ENCODE results near the gene ASS1.

Gene ASS1

DNA sequence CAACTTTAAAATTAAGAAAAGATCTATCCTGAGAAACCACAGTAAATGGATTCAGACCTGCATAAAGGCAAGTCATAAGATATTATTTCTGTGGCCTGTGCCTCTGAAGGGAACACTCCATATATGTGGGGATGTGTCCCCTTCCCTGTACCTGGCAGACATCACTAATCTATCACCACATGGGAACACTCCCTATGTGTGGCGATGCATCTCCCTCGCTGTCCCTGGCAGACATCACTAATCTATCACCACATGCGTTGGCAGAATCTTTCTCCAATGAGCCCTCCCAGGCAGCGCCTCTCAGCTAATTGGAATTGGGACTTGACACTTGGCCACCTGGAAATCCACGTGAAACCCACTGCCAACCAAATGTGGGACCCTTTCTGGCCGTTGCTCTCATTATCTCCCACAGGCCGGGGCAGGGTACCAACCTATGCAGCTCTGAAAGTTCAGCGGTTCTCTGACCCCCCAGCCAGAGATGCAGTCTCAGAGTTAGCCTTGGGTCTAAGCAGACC is 25.2 kb upstream of the ASS1 start:
- no peak for DNase-seq (ENCODE audit: low read depth)

DNA sequence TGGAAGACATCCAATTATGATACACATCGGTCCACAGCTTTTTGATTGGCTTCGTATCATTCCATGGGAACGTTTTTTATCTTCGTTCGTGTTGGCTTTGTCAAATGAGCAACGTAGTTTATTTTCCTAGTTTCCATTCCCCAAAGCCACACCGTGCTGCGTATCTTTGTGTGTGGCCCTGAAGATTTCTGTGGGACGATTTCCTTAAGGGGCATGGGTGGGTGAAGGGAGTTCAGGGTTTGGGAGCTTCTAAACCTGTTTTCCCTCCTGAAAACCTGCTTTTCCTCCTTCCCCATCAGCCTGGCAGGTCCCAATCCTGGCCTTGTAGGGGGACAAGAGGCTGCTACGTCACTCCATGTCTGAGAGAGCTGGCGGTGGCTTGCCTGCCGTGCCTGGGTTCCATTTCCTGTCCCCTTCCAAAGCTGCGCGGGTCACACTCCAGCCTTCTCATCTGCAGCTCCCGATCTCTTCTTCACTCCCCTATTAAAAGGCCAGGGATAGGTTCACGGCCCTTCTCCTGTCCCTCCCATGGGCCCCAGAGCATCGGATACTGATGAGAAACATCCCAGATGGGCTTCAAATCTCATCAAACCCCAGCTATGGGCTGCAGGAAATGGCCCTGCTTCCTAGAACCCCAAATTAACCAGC is 23.5 kb upstream of the ASS1 start:
- DNase-seq (ENCODE audit: low read depth) = no peak

DNA sequence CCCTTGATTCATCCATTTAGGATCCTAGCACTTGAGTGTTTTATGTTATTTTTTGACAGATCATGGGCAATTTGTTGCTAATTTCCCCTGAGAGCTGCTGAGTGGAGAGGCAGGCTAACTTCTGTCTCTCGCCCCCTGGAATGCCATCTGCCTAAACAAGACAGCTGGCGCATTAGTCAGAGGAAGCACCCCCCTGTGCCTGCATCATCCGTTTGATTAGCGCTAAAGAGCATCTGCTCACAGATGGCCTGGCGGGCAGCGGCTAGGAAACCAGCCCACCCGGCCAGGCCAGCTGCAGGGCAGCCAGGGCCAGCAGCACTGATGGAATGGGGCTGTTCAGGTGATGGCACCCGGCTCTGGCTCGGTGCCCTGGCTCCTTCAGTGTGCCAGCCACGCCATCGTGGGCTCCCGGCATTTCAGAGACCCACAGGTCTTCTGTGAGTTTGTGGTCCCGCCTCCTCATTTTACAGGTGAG is 22.9 kb upstream of the ASS1 start:
- no peak for DNase-seq (ENCODE audit: low read depth)

DNA sequence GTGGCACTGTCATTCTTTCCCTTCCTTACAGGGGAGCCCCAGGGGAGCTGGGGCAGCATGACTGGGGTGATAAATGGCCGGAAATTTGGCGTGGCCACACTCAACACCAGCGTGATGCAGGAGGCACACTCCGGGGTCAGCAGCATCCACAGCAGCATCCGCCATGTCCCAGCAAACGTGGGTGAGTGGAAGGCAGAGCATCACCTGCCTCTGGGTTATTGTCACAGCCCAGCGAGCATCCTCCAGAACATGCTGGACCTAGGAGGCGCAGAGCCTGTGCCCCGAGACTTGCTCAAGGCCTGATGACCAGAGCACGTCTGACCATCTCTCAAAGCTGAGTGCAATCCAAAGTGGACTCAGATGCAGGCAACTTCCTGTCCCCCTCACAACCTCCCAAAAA is 22.2 kb upstream of the ASS1 start:
- no peak for DNase-seq (ENCODE audit: low read depth)

DNA sequence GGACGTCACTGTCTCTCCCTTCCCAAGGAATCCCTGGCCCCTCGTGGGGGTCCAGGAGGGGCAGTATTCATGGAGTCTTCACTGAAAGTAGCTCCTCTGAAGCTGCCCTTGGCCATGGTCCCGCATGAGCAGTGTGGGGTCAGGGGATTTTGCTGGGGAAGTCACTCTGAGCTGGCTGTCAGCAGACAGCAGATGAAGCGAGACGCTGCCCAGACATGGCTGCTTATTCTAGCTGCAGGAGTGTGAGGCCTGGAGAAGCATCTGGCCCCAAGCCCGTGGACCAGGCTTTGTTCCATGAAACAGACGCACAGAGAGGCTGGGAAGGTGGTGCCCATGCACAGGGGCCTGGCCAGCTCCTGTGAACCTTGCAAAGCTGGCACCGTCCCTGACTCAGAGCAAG is 21.5 kb upstream of the ASS1 start:
- no peak for DNase-seq (ENCODE audit: low read depth)

DNA sequence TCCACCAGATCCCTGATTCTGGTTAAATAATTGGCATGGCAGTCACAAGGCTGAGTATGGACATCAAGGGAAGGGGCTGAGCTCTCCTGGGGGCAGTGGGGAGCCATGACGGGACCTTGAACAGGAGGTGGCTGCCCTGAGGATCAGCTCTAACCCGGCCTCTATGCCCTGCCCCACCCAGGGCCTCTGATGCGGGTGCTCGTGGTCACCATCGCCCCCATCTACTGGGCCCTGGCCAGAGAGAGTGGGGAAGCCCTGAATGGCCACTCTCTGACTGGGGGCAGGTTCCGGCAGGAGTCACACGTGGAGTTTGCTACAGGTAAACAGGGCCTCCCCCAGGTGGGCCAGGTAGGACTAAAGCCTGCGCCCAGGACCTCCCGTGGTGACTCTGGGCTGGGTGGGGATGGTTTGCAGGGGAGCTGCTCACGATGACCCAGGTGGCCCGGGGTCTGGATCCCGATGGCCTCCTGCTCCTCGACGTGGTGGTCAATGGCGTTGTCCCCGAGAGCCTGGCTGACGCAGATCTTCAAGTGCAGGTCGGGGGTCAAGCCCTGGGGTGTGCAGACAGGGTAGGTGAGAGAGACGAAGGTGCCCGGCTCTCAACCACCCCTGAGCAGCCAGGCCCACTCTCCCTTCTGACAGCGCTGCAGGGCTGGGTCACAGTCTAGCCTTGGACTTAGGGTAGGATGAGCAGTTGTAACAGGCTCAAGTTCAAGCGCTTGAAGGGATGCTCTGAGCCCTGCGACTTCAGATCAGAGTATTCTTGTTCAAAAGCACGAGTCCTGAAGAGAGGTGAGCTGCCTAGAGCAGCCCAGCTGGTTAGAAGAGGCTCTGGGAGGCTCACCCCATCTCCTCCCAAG is 19.9 kb upstream of the ASS1 start:
- no peak for DNase-seq (ENCODE audit: low read depth)

DNA sequence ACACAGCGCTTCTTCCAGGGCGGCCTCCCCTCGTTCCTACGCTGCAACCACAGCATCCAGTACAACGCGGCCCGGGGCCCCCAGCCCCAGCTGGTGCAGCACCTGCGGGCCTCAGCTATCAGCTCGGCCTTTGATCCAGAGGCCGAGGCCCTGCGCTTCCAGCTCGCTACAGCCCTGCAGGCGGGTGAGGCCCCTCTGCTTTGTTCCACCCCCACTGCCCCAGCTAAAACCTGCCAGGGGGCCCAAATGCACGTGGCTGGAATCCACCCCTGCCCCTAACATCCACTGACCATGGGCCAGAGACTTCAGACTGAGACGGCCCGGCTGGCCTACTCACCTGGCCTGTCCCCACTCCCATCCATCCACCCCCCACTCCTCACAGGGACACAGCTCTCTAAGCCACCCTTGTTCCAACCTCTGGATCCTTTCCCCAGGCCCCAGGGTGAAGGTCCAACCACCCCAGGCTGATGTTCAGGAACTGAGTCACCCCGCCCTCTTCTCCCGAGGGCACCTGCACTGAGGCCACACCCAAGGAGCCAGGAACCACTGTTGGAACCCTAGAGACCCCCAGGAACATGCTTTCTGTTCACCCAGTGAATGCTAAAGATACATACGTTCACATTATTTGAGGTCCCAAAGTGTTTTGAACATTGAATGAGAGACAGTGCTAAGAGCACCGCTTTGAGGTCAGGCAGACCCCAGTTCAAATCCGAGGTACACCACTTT is 18.9 kb upstream of the ASS1 start:
- no peak for DNase-seq (ENCODE audit: low read depth)

DNA sequence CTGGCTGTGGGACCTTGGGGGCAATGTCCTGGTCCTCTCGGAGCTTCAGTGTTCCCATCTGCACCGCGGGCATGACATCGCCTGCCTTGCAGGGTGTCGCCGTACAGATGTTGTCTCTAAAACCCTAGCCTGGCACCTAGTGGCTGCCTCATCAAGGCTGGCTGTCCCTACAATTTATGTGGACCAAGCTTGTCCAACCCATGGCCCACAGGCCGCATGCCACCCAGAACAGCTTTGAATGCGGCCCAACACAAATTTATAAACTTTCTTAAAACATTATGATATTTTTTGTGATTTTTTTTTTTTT is 18.3 kb upstream of the ASS1 start:
- DNase-seq (ENCODE audit: low read depth) = no peak

DNA sequence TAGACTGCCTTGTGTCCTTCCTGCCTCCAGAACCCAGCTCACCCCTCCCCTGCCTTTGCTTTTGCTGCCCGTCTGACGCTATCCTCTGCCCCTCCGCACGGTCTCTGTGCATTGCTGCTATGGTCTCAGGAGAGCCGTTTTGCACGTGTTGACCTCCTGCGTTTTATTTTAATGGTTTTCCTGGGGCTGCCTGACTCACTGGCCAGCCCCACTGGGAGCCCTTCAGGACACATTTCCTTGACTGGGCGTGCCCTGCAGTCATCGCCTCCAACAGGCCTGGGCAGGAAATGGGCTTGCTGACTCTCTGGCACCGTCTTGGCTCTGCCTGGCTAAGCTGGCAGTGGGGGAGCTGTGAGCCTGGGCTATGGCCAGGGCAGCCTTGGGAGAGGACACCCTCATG is 17.9 kb upstream of the ASS1 start:
- no peak for DNase-seq (ENCODE audit: low read depth)

DNA sequence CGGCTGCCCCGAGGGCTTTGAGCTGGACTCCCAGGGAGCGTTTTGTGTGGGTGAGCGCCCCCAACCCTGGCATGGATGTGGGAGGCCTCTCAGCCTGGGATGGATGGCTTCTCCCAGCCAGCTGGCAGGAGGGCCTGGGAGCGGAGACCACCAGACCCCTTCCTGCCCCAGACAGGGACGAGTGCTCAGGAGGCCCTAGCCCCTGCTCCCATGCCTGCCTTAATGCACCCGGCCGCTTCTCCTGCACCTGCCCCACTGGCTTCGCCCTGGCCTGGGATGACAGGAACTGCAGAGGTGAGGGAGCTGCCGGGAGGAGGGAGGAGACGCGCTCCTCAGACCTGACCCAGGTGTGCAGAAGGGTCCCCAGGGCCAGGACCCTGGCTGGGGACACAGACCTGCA is 17.4 kb upstream of the ASS1 start:
- DNase-seq (ENCODE audit: low read depth) = no peak

DNA sequence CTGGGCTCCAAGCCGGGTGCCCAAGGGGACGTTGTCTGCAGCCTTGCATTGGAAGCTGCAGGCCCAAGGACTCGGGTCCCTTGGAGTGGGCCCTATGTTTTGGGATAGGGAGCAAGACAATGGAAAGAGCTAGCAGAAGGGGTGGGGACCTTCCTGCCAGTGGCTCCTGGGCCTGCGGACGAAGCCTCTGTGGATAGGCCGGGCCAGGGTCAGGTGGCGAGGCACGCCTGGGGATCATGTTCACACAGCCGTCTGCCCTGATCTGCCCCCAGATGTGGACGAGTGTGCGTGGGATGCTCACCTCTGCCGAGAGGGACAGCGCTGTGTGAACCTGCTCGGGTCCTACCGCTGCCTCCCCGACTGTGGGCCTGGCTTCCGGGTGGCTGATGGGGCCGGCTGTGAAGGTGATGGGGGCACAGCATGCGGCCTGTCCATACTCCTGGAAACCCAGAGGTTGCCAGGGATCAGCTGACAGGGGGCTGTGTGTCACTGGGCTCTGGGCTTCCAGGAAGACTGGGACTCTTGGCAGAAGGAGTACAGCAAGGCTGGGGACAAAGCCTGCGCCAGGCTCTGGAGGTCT is 16.6 kb upstream of the ASS1 start:
- DNase-seq (ENCODE audit: low read depth) = no peak

DNA sequence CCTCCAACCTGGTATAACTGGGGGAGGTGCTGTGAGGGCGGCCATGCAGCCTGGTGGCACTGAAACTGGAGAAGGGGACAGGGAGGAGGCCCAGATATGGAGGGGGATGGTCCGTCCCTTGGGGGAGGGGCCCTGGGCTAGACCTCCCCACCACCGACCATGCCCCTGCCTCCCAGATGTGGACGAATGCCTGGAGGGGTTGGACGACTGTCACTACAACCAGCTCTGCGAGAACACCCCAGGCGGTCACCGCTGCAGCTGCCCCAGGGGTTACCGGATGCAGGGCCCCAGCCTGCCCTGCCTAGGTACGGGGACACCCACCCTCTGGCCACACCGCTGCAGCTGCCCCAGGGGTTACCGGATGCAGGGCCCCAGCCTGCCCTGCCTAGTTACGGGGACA is 15.4 kb upstream of the ASS1 start:
- DNase-seq (ENCODE audit: low read depth) = no peak

DNA sequence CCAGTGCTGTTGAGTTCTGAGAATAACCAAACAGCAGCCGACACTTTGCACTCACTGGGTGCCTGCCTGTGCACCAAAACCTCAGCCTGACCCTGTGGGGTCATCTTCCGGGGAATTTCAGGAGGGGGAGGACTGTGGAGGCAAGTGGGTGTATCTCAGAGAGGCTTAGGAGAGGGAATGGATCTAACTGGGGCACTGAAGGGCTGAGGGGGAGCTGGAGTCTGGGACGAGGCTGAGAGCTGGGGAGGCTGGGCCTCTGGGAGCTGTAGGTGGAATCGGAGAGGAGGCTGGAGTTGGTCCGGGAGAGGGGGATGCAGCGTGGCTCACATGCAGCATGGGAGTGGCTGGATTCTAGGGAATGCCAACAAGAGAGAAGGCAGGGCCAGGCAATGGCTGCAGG is 14.9 kb upstream of the ASS1 start:
- no peak for DNase-seq (ENCODE audit: low read depth)

DNA sequence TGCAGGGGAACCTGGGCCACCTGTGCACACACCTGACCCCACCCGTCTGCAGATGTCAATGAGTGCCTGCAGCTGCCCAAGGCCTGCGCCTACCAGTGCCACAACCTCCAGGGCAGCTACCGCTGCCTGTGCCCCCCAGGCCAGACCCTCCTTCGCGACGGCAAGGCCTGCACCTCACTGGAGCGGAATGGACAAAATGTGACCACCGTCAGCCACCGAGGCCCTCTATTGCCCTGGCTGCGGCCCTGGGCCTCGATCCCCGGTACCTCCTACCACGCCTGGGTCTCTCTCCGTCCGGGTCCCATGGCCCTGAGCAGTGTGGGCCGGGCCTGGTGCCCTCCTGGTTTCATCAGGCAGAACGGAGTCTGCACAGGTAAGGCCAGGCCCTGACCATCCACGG is 14.5 kb upstream of the ASS1 start:
- no peak for DNase-seq (ENCODE audit: low read depth)

DNA sequence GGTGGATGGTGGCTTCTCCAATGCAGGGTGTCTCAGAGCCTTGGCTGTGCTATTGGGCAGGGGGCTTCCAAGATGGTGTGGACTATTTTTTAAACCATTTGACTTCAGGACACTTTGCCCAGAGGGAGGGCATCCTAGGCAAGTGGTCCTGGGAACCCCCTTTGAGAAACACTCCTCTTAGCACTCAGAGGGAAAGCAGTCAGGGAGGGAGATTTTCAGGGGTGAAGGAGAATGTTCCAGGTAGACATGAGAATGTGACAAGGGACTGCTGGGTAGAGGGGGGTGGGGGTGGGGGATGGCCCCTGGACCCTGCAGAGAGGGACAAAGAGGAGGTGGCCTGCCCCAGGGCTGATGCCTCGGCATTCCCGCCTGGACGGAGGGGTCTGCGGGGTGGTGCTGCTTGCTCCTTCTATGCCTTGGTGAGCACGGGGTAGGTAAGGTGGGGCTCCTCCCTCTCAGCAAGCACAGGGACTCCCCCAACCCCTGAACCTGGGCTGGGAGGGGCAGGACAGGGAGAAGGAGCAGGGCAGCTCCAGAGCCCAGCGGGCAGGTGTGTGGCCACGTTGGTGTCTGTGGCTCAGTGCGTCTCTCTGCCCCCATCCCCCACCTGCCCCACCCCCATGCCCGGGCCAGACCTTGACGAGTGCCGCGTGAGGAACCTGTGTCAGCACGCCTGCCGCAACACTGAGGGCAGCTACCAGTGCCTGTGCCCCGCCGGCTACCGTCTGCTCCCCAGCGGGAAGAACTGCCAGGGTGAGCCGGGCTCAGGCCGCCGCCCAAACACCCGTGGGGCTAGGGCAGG is 13.8 kb upstream of the ASS1 start:
- DNase-seq (ENCODE audit: low read depth) = no peak

DNA sequence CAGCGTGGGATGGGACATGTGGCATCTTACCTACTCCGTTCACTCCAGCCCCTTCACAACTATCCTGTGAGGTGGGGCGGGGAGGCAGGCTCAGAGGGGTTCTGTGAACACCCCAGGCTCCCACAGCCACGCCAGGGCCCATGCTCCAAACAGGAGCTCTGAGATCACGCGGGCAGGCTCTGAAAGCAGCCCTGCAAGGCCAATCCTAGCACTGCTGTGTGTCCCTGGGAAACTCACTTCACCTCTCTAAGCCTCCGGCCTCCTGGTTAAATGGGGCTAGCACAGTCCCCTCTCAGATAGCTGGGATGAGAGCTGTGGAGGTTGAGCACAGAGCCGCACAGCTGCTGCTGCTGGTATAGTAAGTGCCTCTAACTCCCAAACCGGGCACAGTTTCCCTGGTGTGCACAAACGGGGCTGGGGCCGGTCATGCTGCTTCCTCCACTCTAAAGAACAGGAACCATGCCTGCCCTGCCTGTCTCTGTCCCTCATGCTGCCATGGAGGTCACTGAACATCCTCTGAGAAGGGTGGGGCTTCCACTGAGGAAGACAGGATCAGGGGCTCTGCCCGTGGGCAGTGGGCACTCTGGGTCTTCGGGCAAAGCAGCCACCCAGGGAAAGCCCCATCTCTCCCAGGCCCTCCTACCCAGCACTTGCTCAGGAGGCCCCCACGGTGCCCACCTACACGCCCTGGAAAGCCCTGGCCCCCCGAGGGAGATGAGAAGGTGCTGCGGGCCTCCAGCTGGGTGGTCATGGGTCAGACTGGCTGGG is 13.0 kb upstream of the ASS1 start:
- no peak for DNase-seq (ENCODE audit: low read depth)

DNA sequence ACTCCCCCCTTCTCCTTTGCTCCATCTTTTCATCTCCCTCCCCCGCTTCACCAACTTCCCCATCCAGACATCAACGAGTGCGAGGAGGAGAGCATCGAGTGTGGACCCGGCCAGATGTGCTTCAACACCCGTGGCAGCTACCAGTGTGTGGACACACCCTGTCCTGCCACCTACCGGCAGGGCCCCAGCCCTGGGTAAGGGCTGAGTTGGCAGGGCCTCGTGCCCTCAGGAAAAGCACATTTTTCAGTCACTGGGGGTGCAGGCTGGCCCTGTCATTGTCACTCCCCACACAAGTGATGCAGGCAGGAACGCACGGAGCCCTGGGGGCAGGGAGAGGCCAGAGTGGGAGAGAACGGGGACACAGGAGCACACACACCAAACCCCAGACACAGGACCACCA is 12.4 kb upstream of the ASS1 start:
- no peak for DNase-seq (ENCODE audit: low read depth)

DNA sequence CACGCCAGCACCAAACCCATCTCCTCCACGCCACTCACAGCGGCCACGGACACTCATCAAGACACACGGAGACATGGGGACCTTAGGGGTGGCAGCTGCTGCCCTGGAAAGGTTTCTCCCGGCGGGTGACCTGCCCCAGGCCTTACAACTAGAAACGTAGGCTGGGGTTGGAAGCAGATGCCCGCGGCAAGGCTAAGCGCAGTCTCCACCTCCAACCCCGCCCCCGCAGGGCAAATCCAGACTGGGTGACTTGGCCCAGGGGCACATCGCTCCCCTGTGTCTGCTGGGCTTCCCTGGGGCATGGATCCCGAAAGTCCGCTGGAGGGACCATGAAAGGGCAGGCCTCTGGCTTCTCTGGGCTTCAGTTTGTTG is 12.0 kb upstream of the ASS1 start:
- DNase-seq (ENCODE audit: low read depth) = no peak

DNA sequence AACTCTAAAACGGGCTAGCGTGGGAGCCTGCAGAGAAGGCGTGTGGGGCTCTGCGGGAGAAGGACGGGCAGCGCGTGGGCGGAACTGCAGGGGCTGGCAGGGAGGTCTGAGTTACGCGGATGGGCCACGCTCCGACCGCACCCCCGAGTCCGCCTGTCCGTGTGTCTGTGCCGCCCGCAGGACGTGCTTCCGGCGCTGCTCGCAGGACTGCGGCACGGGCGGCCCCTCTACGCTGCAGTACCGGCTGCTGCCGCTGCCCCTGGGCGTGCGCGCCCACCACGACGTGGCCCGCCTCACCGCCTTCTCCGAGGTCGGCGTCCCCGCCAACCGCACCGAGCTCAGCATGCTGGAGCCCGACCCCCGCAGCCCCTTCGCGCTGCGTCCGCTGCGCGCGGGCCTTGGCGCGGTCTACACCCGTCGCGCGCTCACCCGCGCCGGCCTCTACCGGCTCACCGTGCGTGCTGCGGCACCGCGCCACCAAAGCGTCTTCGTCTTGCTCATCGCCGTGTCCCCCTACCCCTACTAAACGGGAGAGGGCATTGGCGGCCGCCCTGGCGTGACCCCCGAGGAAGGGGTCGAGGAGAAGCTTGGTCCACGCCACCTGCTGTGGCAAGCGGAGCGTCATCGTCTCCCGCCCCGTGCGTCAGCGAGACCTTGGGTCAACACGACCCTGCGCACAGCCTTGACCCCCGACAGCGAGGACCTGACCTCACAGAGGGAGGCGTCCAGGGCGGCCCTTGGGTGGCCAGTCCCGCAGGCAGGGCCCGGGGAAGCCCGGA is 11.4 kb upstream of the ASS1 start:
- no peak for DNase-seq (ENCODE audit: low read depth)

DNA sequence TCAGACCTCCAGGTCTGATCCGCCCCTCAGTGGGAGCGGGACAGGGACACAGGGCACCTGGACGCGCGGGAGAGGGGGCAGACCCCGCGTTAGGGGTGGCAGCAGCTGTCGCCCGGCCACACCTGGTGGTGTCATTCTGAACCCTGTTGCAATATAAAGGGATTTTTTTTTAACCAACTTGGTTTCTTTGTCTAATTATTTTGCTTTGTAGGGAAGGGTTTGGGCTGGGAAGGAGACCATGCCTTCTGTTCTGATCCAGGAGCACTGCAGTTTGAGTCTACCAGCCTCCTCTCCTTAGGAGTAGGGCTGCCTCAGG is 10.9 kb upstream of the ASS1 start:
- DNase-seq (ENCODE audit: low read depth) = no peak
